Stomach (tissue), 9 donors: Measurements from ENCODE around the gene TUBB1. TPM values are rescaled to one million over a fixed set of nuclear protein-coding genes. Genes with fewer than 3 reads are reported as not detected.

Source experiments
- DNase-seq, 2 donors: peaks; one replicate each; pipeline versions ENCODE4 v3.0.0 to v3.0.0-alpha.2; 2013 to 2019
- H3K27ac ChIP-seq, 5 donors: fragments of 200-600 bp in 4 of 5; sonication (generic) in 4 of 5; one replicate each; pipeline ENCODE4 v1.5.1; 2013 to 2019; ENCODE audit warnings: mild to moderate bottlenecking in 1 of 5, moderate library complexity in 1 of 5
- H3K27me3 ChIP-seq, 3 donors: fragments of 200-600 bp; sonication (generic); one replicate each; pipeline ENCODE4 v1.5.1; 2017 to 2019; ENCODE audit warnings: mixed run types in 1 of 3
- H3K36me3 ChIP-seq, 4 donors: fragments of 200-600 bp; sonication (generic); 1 replicate in 3 of 4; 2 replicates in 1 of 4; pipeline ENCODE4 v1.5.1; 2016 to 2019
- H3K4me1 ChIP-seq, 4 donors: fragments of 200-600 bp; sonication (generic); one replicate each; pipeline ENCODE4 v1.5.1; 2016 to 2019
- H3K4me3 ChIP-seq, 4 donors: fragments of 200-600 bp; sonication (generic) in 3 of 4; one replicate each; pipeline ENCODE4 v1.5.1; 2016 to 2019; ENCODE audit warnings: mild to moderate bottlenecking in 1 of 4
- H3K9me3 ChIP-seq, 4 donors: fragments of 200-600 bp; sonication (generic); one replicate each; pipeline ENCODE4 v1.5.1; 2016 to 2019
- EP300 ChIP-seq: sonication (generic); formaldehyde crosslinking; IDR thresholded peaks from one replicate; pipeline ENCODE4 v1.6.1; 2017; ENCODE audit warnings: antibody characterized with exemption
- POLR2A ChIP-seq, 4 donors: fragments of 450-650 bp; IDR thresholded peaks; one replicate each; pipeline ENCODE4 v1.6.1; 2016; ENCODE audit warnings: antibody characterized with exemption in 4 of 4, control low read depth in 2 of 4, mild to moderate bottlenecking in 1 of 4, moderate library complexity in 1 of 4
- POLR2AphosphoS5 ChIP-seq, 3 donors: sonication (generic); formaldehyde crosslinking; IDR thresholded peaks; one replicate each; pipeline ENCODE4 v1.6.1; 2016; ENCODE audit warnings: antibody characterized with exemption in 3 of 3
- WGBS, 5 donors: extraction: QIAGEN DNeasy Blood & Tissue Kit in 3 of 5; methylation state at CpG; one replicate each; pipeline versions ENCODE4 v1.1.5 to v1.1.7; 2013 to 2018; 5-methylcytosine and 5-hydroxymethylcytosine counted together
- intact Hi-C: fragments of 100-400 bp; cut with DNase I; formaldehyde crosslinking; loops from one replicate; pipeline ENCODE4 v1.15.1; 2023; ENCODE audit warnings: low total_unique reads
- polyA plus RNA-seq, 3 donors: library from polyadenylated mRNA; stranded (reverse); fragments of 200-250 nt; gene quantifications; one replicate each; pipeline ENCODE4 v1.2.3, GENCODE V29; 2013
- total RNA-seq, 5 donors: library from RNA; depleted of rRNA; stranded (reverse); fragments of >200 nt; gene quantifications; one replicate each; pipeline versions ENCODE4 v1.1.0 to v1.2.3, GENCODE V29; 2014 to 2016
- TF ChIP-seq, protein P1 (sequence below), 7 experiments: fragments of 450-650 bp in 4 of 7; fragments of 200-600 bp in 3 of 7; sonication (generic) in 3 of 7; IDR thresholded peaks; one replicate each; pipeline ENCODE4 v1.5.1; 2016 to 2019; ENCODE audit warnings: antibody characterized with exemption in 7 of 7, control low read depth in 2 of 7, mild to moderate bottlenecking in 1 of 7
- donor health status: healthy with polysubstance abuse.
- donor health status: Bipolar disorder and iron deficiency.
- donor health status: healthy.

The TUBB1 gene
- total and polyA plus RNA-seq, 8 donors = 0.03 to 0.55 (median 0.12) TPM; not detected in 5

DNA sequence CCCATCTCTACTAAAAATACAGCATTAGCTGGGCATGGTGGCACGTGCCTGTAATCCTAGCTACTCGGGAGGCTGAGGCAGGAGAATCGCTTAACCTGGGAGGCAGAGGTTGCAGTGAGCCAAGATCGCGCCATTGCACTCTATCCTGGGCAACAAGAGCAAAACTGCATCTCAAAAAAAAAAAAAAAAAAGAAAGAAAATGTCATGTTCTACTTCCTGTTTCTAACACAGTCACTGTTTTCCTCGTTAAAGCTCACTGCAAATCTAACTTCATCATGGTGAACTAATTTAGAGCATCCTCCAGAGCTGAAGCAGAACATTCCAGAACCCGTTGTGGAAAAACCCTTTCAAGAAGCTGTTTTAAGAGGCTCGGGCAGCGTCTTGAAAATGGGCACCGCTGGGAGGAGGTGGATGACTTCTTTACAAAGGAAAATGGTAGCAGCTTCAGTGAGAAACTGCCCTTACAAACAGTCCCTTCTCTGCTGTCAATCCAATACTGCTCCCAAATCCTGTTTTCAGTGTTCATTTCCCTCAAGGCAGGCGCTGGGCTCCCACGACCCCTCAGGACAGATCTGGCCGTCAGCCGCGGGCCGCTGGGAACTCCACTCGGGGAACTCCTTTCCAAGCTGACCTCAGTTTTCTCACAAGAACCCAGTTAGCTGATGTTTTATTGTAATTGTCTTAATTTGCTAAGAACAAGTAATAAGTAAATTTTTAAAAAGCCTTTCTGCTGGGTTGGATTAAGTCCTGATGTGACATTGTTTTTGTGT is 24.7 kb upstream of the TUBB1 start:
- WGBS, 5 donors = 80 to 88% (median 86%) methylated on average over 17 of the region's 17 CpGs
- no peaks in the 10 kb centered on the region for H3K27me3 ChIP-seq
- intact Hi-C loops = no loop called here

DNA sequence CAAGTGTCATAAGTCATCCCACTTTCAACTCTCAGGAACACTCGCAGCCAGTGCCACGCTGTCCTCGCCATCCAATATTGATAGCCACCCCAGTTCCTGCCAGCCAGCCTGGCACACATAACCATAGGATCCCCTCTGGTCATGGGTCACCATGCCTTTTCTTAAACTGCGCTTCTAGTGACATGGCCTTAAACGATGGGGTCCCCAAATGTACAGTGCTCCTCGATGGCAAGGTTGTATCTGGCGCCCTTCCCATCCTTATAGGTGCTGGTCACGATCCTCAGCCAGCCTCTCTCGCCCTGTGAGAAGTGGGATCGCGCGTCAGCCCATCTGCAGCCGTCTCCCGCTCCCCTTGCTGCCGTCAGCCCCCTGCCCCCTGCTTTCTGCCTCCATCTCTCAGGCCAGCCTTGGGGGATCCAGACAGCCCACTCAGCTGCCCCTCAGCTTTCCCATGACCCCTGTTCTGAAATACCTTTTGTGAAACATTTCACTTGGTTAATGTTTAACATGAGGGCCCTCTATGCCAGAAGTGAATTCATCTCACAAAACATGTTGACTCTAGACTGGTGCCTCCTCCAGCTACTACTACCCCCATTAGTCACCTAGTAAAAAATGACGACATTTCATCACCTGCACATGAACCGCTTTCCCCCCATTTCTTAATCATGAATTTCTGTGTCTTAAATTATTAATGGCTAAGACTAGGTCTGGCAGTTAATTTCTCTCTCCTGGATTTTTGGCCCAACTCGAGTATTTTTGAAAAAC is 23.6 kb upstream of the TUBB1 start:
- TF ChIP-seq EP300 (no peak), POLR2A (IDR thresholded peaks at IDR 0.05) (no peak), POLR2AphosphoS5 (IDR thresholded peaks at IDR 0.05) (no peak)
- TF ChIP-seq, protein P1, sequence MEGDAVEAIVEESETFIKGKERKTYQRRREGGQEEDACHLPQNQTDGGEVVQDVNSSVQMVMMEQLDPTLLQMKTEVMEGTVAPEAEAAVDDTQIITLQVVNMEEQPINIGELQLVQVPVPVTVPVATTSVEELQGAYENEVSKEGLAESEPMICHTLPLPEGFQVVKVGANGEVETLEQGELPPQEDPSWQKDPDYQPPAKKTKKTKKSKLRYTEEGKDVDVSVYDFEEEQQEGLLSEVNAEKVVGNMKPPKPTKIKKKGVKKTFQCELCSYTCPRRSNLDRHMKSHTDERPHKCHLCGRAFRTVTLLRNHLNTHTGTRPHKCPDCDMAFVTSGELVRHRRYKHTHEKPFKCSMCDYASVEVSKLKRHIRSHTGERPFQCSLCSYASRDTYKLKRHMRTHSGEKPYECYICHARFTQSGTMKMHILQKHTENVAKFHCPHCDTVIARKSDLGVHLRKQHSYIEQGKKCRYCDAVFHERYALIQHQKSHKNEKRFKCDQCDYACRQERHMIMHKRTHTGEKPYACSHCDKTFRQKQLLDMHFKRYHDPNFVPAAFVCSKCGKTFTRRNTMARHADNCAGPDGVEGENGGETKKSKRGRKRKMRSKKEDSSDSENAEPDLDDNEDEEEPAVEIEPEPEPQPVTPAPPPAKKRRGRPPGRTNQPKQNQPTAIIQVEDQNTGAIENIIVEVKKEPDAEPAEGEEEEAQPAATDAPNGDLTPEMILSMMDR (IDR thresholded peaks at IDR 0.05) = no peak
- H3K4me3 ChIP-seq = no peak overlapping the region
- H3K4me1 ChIP-seq = peaks cover 0 to 14% (median 8%) of the 10 kb centered on the region in 4 donors
- H3K9me3 ChIP-seq = no peaks in the 10 kb centered on the region
- 65 to 78% (median 72%) methylated on average over 18 of the region's 18 CpGs for WGBS, 5 donors
- intact Hi-C loops = no loop called here
- H3K27ac ChIP-seq = peak overlapping the region in 1 of 5 donors; percentile 38
- peak in 1 of 2 donors; percentile 82 for DNase-seq
- no peaks in the 10 kb centered on the region for H3K27me3 ChIP-seq
- H3K36me3 ChIP-seq = peaks cover 71 to 100% (median 99%) of the 10 kb centered on the region in 4 donors

More for the DNA sequence above, 24.7 kb upstream of the TUBB1 start:
- TF ChIP-seq EP300 (no peak), POLR2A (IDR thresholded peaks at IDR 0.05) (no peak), POLR2AphosphoS5 (IDR thresholded peaks at IDR 0.05) (no peak)
- TF ChIP-seq, protein P1 (IDR thresholded peaks at IDR 0.05) = no peak
- Histone ChIP-seq H3K4me3 (no peak overlapping the region), H3K9me3 (no peaks in the 10 kb centered on the region), H3K36me3 (peaks cover 80 to 100% (median 100%) of the 10 kb centered on the region in 4 donors), H3K27ac (no peak overlapping the region), H3K4me1 (peaks cover 0 to 14% (median 8%) of the 10 kb centered on the region in 4 donors)
- no peak for DNase-seq

DNA sequence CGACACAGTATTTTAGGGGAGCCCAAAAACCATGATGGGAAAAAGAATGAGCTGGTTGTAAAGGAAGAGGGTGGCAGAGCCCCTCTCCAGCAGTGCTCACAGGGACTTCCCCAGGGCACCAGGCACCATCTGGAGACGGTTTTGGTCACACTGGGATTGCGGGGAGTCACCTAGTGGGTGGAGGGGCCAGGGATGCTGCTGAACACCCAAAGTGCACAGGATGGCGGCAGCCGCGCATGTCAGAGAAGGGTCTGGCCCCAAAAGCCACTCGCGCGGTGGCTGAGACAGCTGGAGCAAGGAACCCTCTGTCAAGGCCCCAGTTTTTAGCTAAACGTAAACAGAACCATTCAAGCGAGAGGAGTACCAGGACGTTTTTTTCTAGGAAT is 23.0 kb upstream of the TUBB1 start:
- Histone ChIP-seq H3K36me3 (peaks cover 71 to 100% (median 99%) of the 10 kb centered on the region in 4 donors), H3K27ac (no peak overlapping the region), H3K27me3 (no peaks in the 10 kb centered on the region), H3K4me1 (peaks cover 0 to 14% (median 8%) of the 10 kb centered on the region in 4 donors), H3K9me3 (no peaks in the 10 kb centered on the region), H3K4me3 (no peak overlapping the region)
- intact Hi-C loops = no loop called here
- no peak for TF ChIP-seq EP300
- no peak for TF ChIP-seq POLR2AphosphoS5 (IDR thresholded peaks at IDR 0.05)
- TF ChIP-seq POLR2A (IDR thresholded peaks at IDR 0.05) = no peak
- TF ChIP-seq, protein P1 (IDR thresholded peaks at IDR 0.05) = no peak
- no peak for DNase-seq
- 87 to 90% (median 88%) methylated on average over 12 of the region's 12 CpGs for WGBS, 5 donors

DNA sequence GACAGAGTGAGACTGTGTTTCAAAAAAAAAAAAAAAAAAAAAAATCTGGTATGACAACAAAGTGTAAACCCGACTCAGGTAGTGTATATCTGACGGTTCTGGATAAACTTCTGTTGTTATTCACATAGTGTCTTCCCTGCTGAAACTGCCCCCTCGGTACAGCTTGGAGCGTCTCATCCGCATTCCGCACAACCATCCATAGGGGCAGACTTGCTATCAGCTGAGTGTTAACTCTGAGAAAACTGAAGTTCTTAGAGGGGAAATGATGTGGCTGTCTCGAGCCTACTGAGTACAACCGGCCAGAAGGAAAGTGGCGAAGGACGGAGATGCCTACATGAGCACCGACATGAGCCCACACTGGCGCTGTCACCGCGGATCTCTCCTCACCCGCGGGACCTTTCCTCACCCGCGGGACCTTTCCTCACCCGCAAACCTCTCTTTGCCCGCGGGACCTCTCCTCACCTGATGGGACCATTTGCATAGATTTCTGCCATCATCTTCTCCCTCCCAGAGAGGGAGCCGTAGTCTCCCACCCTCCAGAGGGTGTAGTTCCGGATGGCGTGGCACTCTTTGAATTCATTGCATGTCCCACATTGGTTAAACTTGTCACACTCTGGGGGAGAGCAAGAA is 22.0 kb upstream of the TUBB1 start:
- no peak for DNase-seq
- no peak overlapping the region for H3K4me3 ChIP-seq
- H3K27ac ChIP-seq = no peak overlapping the region
- no peaks in the 10 kb centered on the region for H3K27me3 ChIP-seq
- WGBS, 5 donors = 90 to 93% (median 92%) methylated on average over 24 of the region's 24 CpGs
- H3K36me3 ChIP-seq = peaks cover 67 to 100% (median 99%) of the 10 kb centered on the region in 4 donors
- intact Hi-C loops = no loop called here
- H3K9me3 ChIP-seq = no peaks in the 10 kb centered on the region
- peaks cover 0 to 14% (median 8%) of the 10 kb centered on the region in 4 donors for H3K4me1 ChIP-seq
- TF ChIP-seq POLR2AphosphoS5 (IDR thresholded peaks at IDR 0.05) (no peak), EP300 (no peak), POLR2A (IDR thresholded peaks at IDR 0.05) (no peak)
- TF ChIP-seq, protein P1 (IDR thresholded peaks at IDR 0.05) = no peak
